HepG2 (cell line): ENCODE results near the gene MAN2A2. TPM values are rescaled to one million over a fixed set of nuclear protein-coding genes. Genes with fewer than 3 reads are reported as not detected.
A peak's percentile ranks its signal among the peaks of the same experiment; 100 is the strongest.

Experiments used
- ATAC-seq: fragments of 200-7000 bp; cut with Tn5 transposase; 3 replicates; pipeline ENCODE4 v1.9.1; 2020; ENCODE audit warnings: mild to moderate bottlenecking, moderate library complexity
- BruUV-seq: library from RNA; stranded (reverse); fragments of 400-500 nt; replicated peaks from 2 replicates; lab custom pipeline; 2021; lab: Mats Ljungman, UMichigan
- CTCF ChIA-PET: fragments of 300-600 bp; formaldehyde crosslinking; extraction: SDS; loops from one replicate; lab custom pipeline; 2021; ENCODE audit warnings: low total read pairs, inconsistent platforms, low intra/inter-chr PET ratio; lab: Yijun Ruan, JAX
- POLR2A ChIA-PET: fragments of 350-600 bp; sonication (Branson Sonifier 250); formaldehyde crosslinking; loops from one replicate; lab custom pipeline; 2020; ENCODE audit warnings: antibody characterized with exemption, inconsistent platforms; lab: Yijun Ruan, JAX
- DNase-seq: peaks from one replicate; pipeline ENCODE4 v3.0.0-alpha.2; 2015; ENCODE audit warnings: low spot score
- FAIRE-seq: peaks from 3 replicates; lab custom pipeline; 2011; peaks lifted over from hg19 to GRCh38; lab: Jason Lieb, UNC
- H2AFZ ChIP-seq: one replicate; pipeline ENCODE4 v1.6.1; 2011; ENCODE audit warnings: low read length, inconsistent platforms
- H3K27ac ChIP-seq: fragments of 300-600 bp; 3 replicates; pipeline ENCODE4 v1.8.0; 2011; ENCODE audit warnings: mixed run types, mild to moderate bottlenecking, mixed read lengths, low read length, inconsistent platforms; ENCODE audit not compliant: insufficient read depth; ENCODE audit errors: extremely low read length
- H3K27me3 ChIP-seq, 2 experiments: fragments of 200-600 bp in 1 of 2; 2 replicates in 1 of 2; 3 replicates in 1 of 2; pipeline versions ENCODE4 v1.6.0 to v1.8.0; 2011; ENCODE audit warnings: low read length in 2 of 2, mild to moderate bottlenecking in 2 of 2, moderate library complexity in 2 of 2, inconsistent platforms in 1 of 2; ENCODE audit not compliant: insufficient read depth in 2 of 2, control insufficient read depth in 1 of 2
- H3K36me3 ChIP-seq, 2 experiments: fragments of 200-600 bp in 1 of 2; replicated peaks in 1 of 2; 2 replicates in 1 of 2; 3 replicates in 1 of 2; pipeline versions ENCODE4 v1.5.1 to v1.8.0; 2011; ENCODE audit warnings: low read length in 2 of 2, inconsistent platforms in 1 of 2; ENCODE audit not compliant: insufficient read depth in 2 of 2, control insufficient read depth in 1 of 2
- H3K4me1 ChIP-seq: 2 replicates; pipeline ENCODE4 v1.5.1; 2012; ENCODE audit warnings: low read length, inconsistent platforms; ENCODE audit not compliant: insufficient read depth
- H3K4me2 ChIP-seq: 2 replicates; pipeline ENCODE4 v1.6.0; 2011; ENCODE audit warnings: low read depth, low read length, inconsistent platforms
- H3K4me3 ChIP-seq, 3 experiments: fragments of 200-600 bp in 1 of 3; sonication (generic), shearing (Covaris generic) in 1 of 3; replicated peaks in 1 of 3; 2 replicates each; pipeline ENCODE4 v1.5.1; 2011 to 2016; ENCODE audit warnings: low read length in 3 of 3, inconsistent platforms in 2 of 3, low read depth in 2 of 3, mild to moderate bottlenecking in 2 of 3, control low read depth in 1 of 3, mixed read lengths in 1 of 3; ENCODE audit not compliant: insufficient read depth in 1 of 3
- H3K79me2 ChIP-seq: one replicate; pipeline ENCODE4 v1.6.1; 2011; ENCODE audit warnings: low read length, inconsistent platforms; ENCODE audit not compliant: insufficient read depth
- H3K9ac ChIP-seq: 2 replicates; pipeline ENCODE4 v1.6.0; 2011; ENCODE audit warnings: mild to moderate bottlenecking, low read depth, low read length, inconsistent platforms; ENCODE audit not compliant: insufficient read depth
- H3K9me3 ChIP-seq: 2 replicates; pipeline ENCODE4 v1.5.1; 2012; ENCODE audit warnings: mild to moderate bottlenecking, low read length
- H4K20me1 ChIP-seq: 2 replicates; pipeline ENCODE4 v1.6.0; 2011; ENCODE audit warnings: inconsistent platforms, mild to moderate bottlenecking, low read length, moderate library complexity; ENCODE audit not compliant: insufficient read depth
- AGO2 ChIP-seq: fragments of 200-400 bp; formaldehyde crosslinking; optimal IDR thresholded peaks from 2 replicates; pipeline ENCODE3; 2017; ENCODE audit warnings: mild to moderate bottlenecking, low read depth, low read length, moderate library complexity
- ARID2 ChIP-seq: sonication (generic); formaldehyde crosslinking; IDR thresholded peaks from 2 replicates; pipeline ENCODE4 v1.8.1; 2022; ENCODE audit warnings: mild to moderate bottlenecking, missing genetic modification reagents, borderline replicate concordance
- ATF7 ChIP-seq, 2 experiments: fragments of 450-650 bp in 1 of 2; sonication (generic) in 1 of 2; formaldehyde crosslinking in 1 of 2; IDR thresholded peaks; 2 replicates each; pipeline versions ENCODE4 v1.4.0 to v1.6.1; 2016 to 2020; ENCODE audit warnings: antibody characterized with exemption in 1 of 2, mild to moderate bottlenecking in 1 of 2, missing genetic modification reagents in 1 of 2
- BHLHE40 ChIP-seq: IDR thresholded peaks from 2 replicates; pipeline ENCODE4 v1.6.1; 2011; ENCODE audit warnings: low read length, improper control_type of control experiment
- ERF ChIP-seq: IDR thresholded peaks from 2 replicates; pipeline ENCODE4 v1.6.1; 2018; ENCODE audit warnings: missing biosample characterization, missing genetic modification reagents
- IRF2 ChIP-seq: IDR thresholded peaks from 2 replicates; pipeline ENCODE4 v1.6.1; 2018; ENCODE audit warnings: missing genetic modification reagents, missing compliant biosample characterization
- NR3C1 ChIP-seq: sonication (generic); formaldehyde crosslinking; IDR thresholded peaks from 2 replicates; pipeline ENCODE4 v1.4.0; 2020; ENCODE audit warnings: missing genetic modification reagents
- RBAK ChIP-seq: sonication (generic); formaldehyde crosslinking; IDR thresholded peaks from 2 replicates; pipeline ENCODE4 v1.5.1; 2020; ENCODE audit warnings: mild to moderate bottlenecking, missing genetic modification reagents
- RBFOX2 ChIP-seq: fragments of 200-400 bp; formaldehyde crosslinking; IDR thresholded peaks from 2 replicates; pipeline ENCODE4 v1.6.1; 2017; ENCODE audit warnings: low read depth, mild to moderate bottlenecking, low read length
- SAFB2 ChIP-seq: sonication (generic); formaldehyde crosslinking; IDR thresholded peaks from 2 replicates; pipeline ENCODE4 v1.5.1; 2020; ENCODE audit warnings: missing genetic modification reagents, low read depth, mild to moderate bottlenecking, borderline replicate concordance
- TCF7 ChIP-seq: sonication (generic); IDR thresholded peaks from 2 replicates; pipeline ENCODE4 v1.6.1; 2016; ENCODE audit warnings: antibody characterized with exemption, low read depth
- TRIM24 ChIP-seq: sonication (generic); formaldehyde crosslinking; IDR thresholded peaks from 2 replicates; pipeline ENCODE4 v1.8.0; 2022; ENCODE audit warnings: mild to moderate bottlenecking, missing genetic modification reagents
- XBP1 ChIP-seq: sonication (generic); formaldehyde crosslinking; IDR thresholded peaks from 2 replicates; pipeline ENCODE4 v1.5.0; 2020; ENCODE audit warnings: missing genetic modification reagents
- ZFP37 ChIP-seq: sonication (generic); formaldehyde crosslinking; IDR thresholded peaks from 2 replicates; pipeline ENCODE4 v1.4.0; 2020; ENCODE audit warnings: missing genetic modification reagents, borderline replicate concordance
- ZNF180 ChIP-seq: sonication (generic); formaldehyde crosslinking; IDR thresholded peaks from 2 replicates; pipeline ENCODE4 v1.4.0; 2020; ENCODE audit warnings: low read depth, missing genetic modification reagents, borderline replicate concordance
- ZNF225 ChIP-seq: sonication (generic); formaldehyde crosslinking; IDR thresholded peaks from 2 replicates; pipeline ENCODE4 v1.4.0; 2020; ENCODE audit warnings: mild to moderate bottlenecking, missing genetic modification reagents
- ZNF274 ChIP-seq: sonication (generic); formaldehyde crosslinking; IDR thresholded peaks from 2 replicates; pipeline ENCODE4 v1.5.1; 2020; ENCODE audit warnings: mild to moderate bottlenecking, missing genetic modification reagents
- ZNF484 ChIP-seq: sonication (generic); formaldehyde crosslinking; IDR thresholded peaks from 2 replicates; pipeline ENCODE4 v1.5.1; 2020; ENCODE audit warnings: mild to moderate bottlenecking, low read depth, missing genetic modification reagents, borderline replicate concordance
- ZNF746 ChIP-seq: sonication (generic); formaldehyde crosslinking; IDR thresholded peaks from 2 replicates; pipeline ENCODE4 v1.8.0; 2022; ENCODE audit warnings: mild to moderate bottlenecking, missing genetic modification reagents
- ZNF780A ChIP-seq: sonication (generic); formaldehyde crosslinking; IDR thresholded peaks from 2 replicates; pipeline ENCODE4 v1.8.0; 2022; ENCODE audit warnings: mild to moderate bottlenecking, missing genetic modification reagents, moderate library complexity
- ZNF781 ChIP-seq: sonication (generic); formaldehyde crosslinking; IDR thresholded peaks from 2 replicates; pipeline ENCODE4 v1.5.1; 2020; ENCODE audit warnings: borderline replicate concordance, mild to moderate bottlenecking, missing genetic modification reagents; ENCODE audit errors: not compliant biosample characterization
- WGBS: methylation state at CpG from one replicate; pipeline ENCODE4 v1.1.6; 2017; ENCODE audit warnings: low lambda C conversion rate; 5-methylcytosine and 5-hydroxymethylcytosine counted together
- in situ Hi-C: cut with HindIII; loops from 2 replicates; pipeline ENCODE4 v1.10.0; 2017; ENCODE audit warnings: low pct_unique_long_range_greater_than_20kb; ENCODE audit not compliant: extremely low pct_ligation_motif_present
- intact Hi-C: fragments of 100-400 bp; cut with micrococcal nuclease; formaldehyde crosslinking; loops from one replicate; pipeline ENCODE4 v1.10.0; 2022; ENCODE audit not compliant: unreplicated experiment
- polyA plus RNA-seq, 8 experiments: library from polyadenylated mRNA; depleted of rRNA in 3 of 8; stranded (reverse) in 7 of 8; unstranded in 1 of 8; fragments of >200 nt; fragmentation: Illumina TruSeq in 4 of 8; extraction: Trizol in 4 of 8; gene quantifications; 2 replicates each; pipeline versions ENCODE4 v1.2.1 to v1.2.3, GENCODE V29; 2011 to 2016; ENCODE audit warnings: low read depth in 4 of 8, missing spikeins in 1 of 8, mixed read lengths in 1 of 8; ENCODE audit not compliant: insufficient read depth in 1 of 8
- total RNA-seq, 5 experiments: library from RNA; depleted of rRNA; stranded (reverse); fragments of >200 nt; fragmentation: Illumina TruSeq; extraction: Trizol; gene quantifications; 2 replicates each; pipeline ENCODE4 v1.2.3, GENCODE V29; 2016; ENCODE audit warnings: low read depth in 1 of 5
- TF ChIP-seq, protein P1 (sequence below): sonication (generic); formaldehyde crosslinking; IDR thresholded peaks from 2 replicates; pipeline ENCODE4 v1.5.1; 2020; ENCODE audit warnings: missing genetic modification reagents, mild to moderate bottlenecking, borderline replicate concordance
- TF ChIP-seq, protein P2 (sequence below): sonication (generic); formaldehyde crosslinking; IDR thresholded peaks from 2 replicates; pipeline ENCODE4 v1.8.1; 2022; ENCODE audit warnings: mild to moderate bottlenecking, missing genetic modification reagents

MAN2A2 gene
- total and polyA plus RNA-seq, 2 of the 13 experiments (the other 11 are each of a cell fraction or from before 2014, with no cell fraction given): 17.5 to 51.5 TPM

DNA sequence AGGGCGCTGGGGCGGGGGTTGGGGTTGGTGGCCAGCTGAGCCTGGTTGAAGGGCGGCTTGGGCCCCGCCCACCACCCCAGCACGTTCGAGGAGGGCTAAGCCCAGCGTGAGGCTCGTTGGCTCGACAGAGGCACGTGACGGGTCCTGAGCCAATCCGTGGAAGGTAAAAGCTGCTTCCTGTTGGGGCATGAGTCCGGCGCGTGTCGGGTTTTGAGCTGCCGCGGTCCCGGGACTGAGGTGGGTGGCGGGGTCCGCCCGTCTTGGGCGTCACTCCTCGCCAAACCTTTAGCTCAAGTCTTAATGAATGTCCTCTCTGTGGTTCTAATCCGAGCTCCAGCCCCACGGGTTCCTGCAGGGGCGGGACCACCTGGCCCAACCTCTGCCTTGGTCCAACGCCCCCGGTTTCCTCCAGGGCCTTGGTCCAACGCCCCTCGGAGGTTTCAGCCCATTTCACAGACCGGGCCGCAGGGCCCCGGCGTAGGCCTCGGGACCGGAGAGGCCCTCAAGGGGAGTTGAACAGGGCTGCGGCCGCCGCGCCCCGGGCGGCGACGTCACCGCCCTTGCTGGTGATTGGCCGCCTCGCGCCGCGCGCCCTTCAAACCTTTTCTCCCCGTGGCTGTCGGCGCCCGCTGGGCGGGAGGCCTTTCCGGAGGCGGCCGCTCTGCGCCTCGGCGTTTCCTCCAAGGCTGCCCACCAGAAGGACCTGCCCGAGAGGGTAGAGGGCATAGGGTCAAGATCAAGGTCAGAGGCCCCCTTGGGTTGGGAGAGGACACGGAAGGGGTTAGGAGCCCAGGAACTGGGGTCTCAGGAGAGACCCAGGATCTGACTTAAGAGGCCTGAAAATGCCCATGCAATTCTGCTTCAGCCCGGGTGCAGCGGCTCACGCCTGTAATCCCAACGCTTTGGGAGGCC, 51.9 kb downstream of the MAN2A2 start, which contains the start of gene RCCD1:
TSS of gene RCCD1 (plus strand) at position 173 of the 912 bp plus-strand sequence. CDS start 1,851 bp downstream, outside the sequence.
- H3K27me3 ChIP-seq: no peaks in the 10 kb centered on the region
- peaks cover 11% of the 10 kb centered on the region for H3K4me1 ChIP-seq
- peak; percentile 94 for DNase-seq
- peaks cover 16 to 44% of the 10 kb centered on the region in 2 experiments; a peak in 4 of 5 replicates for H3K36me3 ChIP-seq
- ChIA-PET CTCF (no interaction called here), POLR2A (interaction anchor here (0.7 to 2.7 kb wide), 7 partner anchors 9 to 78 kb away, joined by 3 to 26 read pairs (median 6); partner anchors contain the start of genes HDDC3, MAN2A2 and UNC45A)
- no peaks in the 10 kb centered on the region for H4K20me1 ChIP-seq
- H3K9me3 ChIP-seq: no peaks in the 10 kb centered on the region
- peak; percentile 95 for FAIRE-seq
- peaks cover 9% of the 10 kb centered on the region for H3K79me2 ChIP-seq
- peak; percentile 95 for ATAC-seq
- TSS peak; percentile 83 for BruUV-seq
- intact Hi-C loops: loop anchor here (2.0 to 5.0 kb wide), 2 partner anchors 20 to 77 kb away; partner anchors contain the start of gene UNC45A
- H3K4me2 ChIP-seq: peak within 1 kb of the TSS; percentile 83
- H2AFZ ChIP-seq: no peak within 1 kb of the TSS
- in situ Hi-C loops: no loop called here
- H3K27ac ChIP-seq: peak within 1 kb of the TSS; percentile 97
- 4% methylated on average over 15 of the region's 69 CpGs for WGBS
- peak within 1 kb of the TSS; percentile 97 for H3K9ac ChIP-seq
- H3K4me3 ChIP-seq: peak within 1 kb of the TSS; percentile 60 to 77 (median 65)
- TF ChIP-seq, protein P1, sequence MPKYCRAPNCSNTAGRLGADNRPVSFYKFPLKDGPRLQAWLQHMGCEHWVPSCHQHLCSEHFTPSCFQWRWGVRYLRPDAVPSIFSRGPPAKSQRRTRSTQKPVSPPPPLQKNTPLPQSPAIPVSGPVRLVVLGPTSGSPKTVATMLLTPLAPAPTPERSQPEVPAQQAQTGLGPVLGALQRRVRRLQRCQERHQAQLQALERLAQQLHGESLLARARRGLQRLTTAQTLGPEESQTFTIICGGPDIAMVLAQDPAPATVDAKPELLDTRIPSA (CRISPR knock-in tag): peak; percentile 56; the same call in 1 of the 2 replicates
- TF ChIP-seq ZNF484 (CRISPR knock-in tag) (no peak), NR3C1 (no peak), TRIM24 (CRISPR knock-in tag) (no peak), RBAK (CRISPR knock-in tag) (no peak), ZNF180 (CRISPR knock-in tag) (0 out of 2 replicates have a peak, but pooled peaks have one; percentile 44), ARID2 (CRISPR knock-in tag) (peak; percentile 75; the same call in 1 of the 2 replicates), AGO2 (peak; percentile 95), ZNF780A (CRISPR knock-in tag) (no peak), ZNF274 (CRISPR knock-in tag) (peak; percentile 35; the same call in 1 of the 2 replicates), IRF2 (CRISPR knock-in tag) (0 out of 2 replicates have a peak, but pooled peaks have one; percentile 26), TCF7 (no peak), XBP1 (no peak), SAFB2 (CRISPR knock-in tag) (no peak), ZNF225 (CRISPR knock-in tag) (no peak), ZFP37 (CRISPR knock-in tag) (no peak; the same call in 1 of the 2 replicates), BHLHE40 (peak; percentile 96), ZNF746 (CRISPR knock-in tag) (no peak), RBFOX2 (peak; percentile 87), ZNF781 (CRISPR knock-in tag) (peak; percentile 95), ATF7 (IDR thresholded peaks at IDR 0.05) (peak; percentile 41; the same call in 1 of the 2 replicates), ATF7 (CRISPR knock-in tag; IDR thresholded peaks at IDR 0.05) (peak; percentile 90), ERF (peak; percentile 58; the same call in 1 of the 2 replicates)
- TF ChIP-seq, protein P2, sequence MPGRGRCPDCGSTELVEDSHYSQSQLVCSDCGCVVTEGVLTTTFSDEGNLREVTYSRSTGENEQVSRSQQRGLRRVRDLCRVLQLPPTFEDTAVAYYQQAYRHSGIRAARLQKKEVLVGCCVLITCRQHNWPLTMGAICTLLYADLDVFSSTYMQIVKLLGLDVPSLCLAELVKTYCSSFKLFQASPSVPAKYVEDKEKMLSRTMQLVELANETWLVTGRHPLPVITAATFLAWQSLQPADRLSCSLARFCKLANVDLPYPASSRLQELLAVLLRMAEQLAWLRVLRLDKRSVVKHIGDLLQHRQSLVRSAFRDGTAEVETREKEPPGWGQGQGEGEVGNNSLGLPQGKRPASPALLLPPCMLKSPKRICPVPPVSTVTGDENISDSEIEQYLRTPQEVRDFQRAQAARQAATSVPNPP (CRISPR knock-in tag): no peak; the same call in 1 of the 2 replicates
